ENCODE data around the gene STRA6. TPM values are rescaled to one million over a fixed set of nuclear protein-coding genes. Genes with fewer than 3 reads are reported as not detected.

Gene STRA6
- polyA plus RNA-seq, 4 donors, result 25.0 to 49.2 (median 32.3) TPM

GRCh38 chr15:74228723-74229081, 26.1 kb upstream of the STRA6 start:
- no peak for DNase-seq (ENCODE audit: low read depth in 4 of 4, low spot score in 2 of 4)

GRCh38 chr15:74227968-74228722, 25.6 kb upstream of the STRA6 start:
- DNase-seq (ENCODE audit: low read depth in 4 of 4, low spot score in 2 of 4), result no peak

GRCh38 chr15:74226761-74227540, 24.4 kb upstream of the STRA6 start:
- DNase-seq (ENCODE audit: low read depth in 4 of 4, low spot score in 2 of 4), result no peak

- DNase-seq (ENCODE audit: low read depth in 4 of 4, low spot score in 2 of 4), result no peak
These were observed 23.3 kb upstream of the STRA6 start for GRCh38 chr15:74225928-74226327.

- no peak for DNase-seq (ENCODE audit: low read depth in 4 of 4, low spot score in 2 of 4)
These were observed 19.9 kb upstream of the STRA6 start for GRCh38 chr15:74222240-74223119.

- DNase-seq (ENCODE audit: low read depth in 4 of 4, low spot score in 2 of 4), result no peak
These were observed 19.0 kb upstream of the STRA6 start for GRCh38 chr15:74221399-74222239.

GRCh38 chr15:74220475-74221248, 18.1 kb upstream of the STRA6 start:
- no peak for DNase-seq (ENCODE audit: low read depth in 4 of 4, low spot score in 2 of 4)

- DNase-seq (ENCODE audit: low read depth in 4 of 4, low spot score in 2 of 4), result no peak
These were observed 15.6 kb upstream of the STRA6 start for GRCh38 chr15:74217907-74218885.

GRCh38 chr15:74216949-74217348, 14.4 kb upstream of the STRA6 start:
- DNase-seq (ENCODE audit: low read depth in 4 of 4, low spot score in 2 of 4), result no peak

- no peak for DNase-seq (ENCODE audit: low read depth in 4 of 4, low spot score in 2 of 4)
These were observed 13.4 kb upstream of the STRA6 start for GRCh38 chr15:74215958-74216357.

GRCh38 chr15:74214324-74215021, 11.9 kb upstream of the STRA6 start:
- no peak for DNase-seq (ENCODE audit: low read depth in 4 of 4, low spot score in 2 of 4)

GRCh38 chr15:74213858-74214284, 11.3 kb upstream of the STRA6 start:
- no peak for DNase-seq (ENCODE audit: low read depth in 4 of 4, low spot score in 2 of 4)

GRCh38 chr15:74212494-74212893, 9.9 kb upstream of the STRA6 start:
- DNase-seq (ENCODE audit: low read depth in 4 of 4, low spot score in 2 of 4), result no peak

- DNase-seq (ENCODE audit: low read depth in 4 of 4, low spot score in 2 of 4), result no peak
These were observed 9.1 kb upstream of the STRA6 start for GRCh38 chr15:74211656-74212055.

GRCh38 chr15:74210729-74211128, 8.1 kb upstream of the STRA6 start:
- no peak for DNase-seq (ENCODE audit: low read depth in 4 of 4, low spot score in 2 of 4)

- no peak for DNase-seq (ENCODE audit: low read depth in 4 of 4, low spot score in 2 of 4)
These were observed 7.5 kb upstream of the STRA6 start for GRCh38 chr15:74209997-74210671.

- DNase-seq (ENCODE audit: low read depth in 4 of 4, low spot score in 2 of 4), result no peak
These were observed 7.0 kb upstream of the STRA6 start for GRCh38 chr15:74209560-74209958.
